Transverse colon (tissue), 3 donors: ENCODE results near the gene NES.

Experiments
- POLR2A ChIP-seq: fragments of 450-650 bp; IDR thresholded peaks from one replicate; pipeline ENCODE4 v1.6.1; 2016; ENCODE audit warnings: antibody characterized with exemption, mild to moderate bottlenecking, moderate library complexity
- TF ChIP-seq, protein P1 (sequence below), 5 experiments: fragments of 200-600 bp in 3 of 5; fragments of 450-650 bp in 2 of 5; sonication (generic) in 3 of 5; IDR thresholded peaks; 1 replicate in 2 of 5; 2 replicates in 3 of 5; pipeline ENCODE4 v1.5.1; 2016 to 2017; ENCODE audit warnings: antibody characterized with exemption in 5 of 5, inconsistent platforms in 3 of 5, mild to moderate bottlenecking in 2 of 5, moderate library complexity in 1 of 5

DNA sequence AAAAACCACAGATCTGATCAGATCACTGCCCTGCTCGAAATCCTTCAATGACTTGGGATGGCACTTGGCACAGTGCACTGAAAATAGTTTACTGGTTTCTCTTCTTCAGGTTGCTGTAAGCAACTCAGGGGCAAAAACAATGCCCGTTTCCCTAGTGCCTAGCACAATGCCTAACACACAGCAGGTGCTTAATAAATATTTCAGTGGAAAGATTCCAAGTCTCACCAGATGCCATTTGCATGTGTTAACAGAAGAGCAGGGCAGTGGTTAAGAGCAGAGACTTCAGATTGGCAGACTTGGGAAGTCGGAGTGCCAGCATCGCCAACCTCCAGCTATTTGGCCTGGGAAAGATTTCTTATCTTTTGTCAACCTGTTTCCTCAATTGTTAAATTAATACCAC lies 40.1 kb upstream of the NES start:
- TF ChIP-seq, protein P1, sequence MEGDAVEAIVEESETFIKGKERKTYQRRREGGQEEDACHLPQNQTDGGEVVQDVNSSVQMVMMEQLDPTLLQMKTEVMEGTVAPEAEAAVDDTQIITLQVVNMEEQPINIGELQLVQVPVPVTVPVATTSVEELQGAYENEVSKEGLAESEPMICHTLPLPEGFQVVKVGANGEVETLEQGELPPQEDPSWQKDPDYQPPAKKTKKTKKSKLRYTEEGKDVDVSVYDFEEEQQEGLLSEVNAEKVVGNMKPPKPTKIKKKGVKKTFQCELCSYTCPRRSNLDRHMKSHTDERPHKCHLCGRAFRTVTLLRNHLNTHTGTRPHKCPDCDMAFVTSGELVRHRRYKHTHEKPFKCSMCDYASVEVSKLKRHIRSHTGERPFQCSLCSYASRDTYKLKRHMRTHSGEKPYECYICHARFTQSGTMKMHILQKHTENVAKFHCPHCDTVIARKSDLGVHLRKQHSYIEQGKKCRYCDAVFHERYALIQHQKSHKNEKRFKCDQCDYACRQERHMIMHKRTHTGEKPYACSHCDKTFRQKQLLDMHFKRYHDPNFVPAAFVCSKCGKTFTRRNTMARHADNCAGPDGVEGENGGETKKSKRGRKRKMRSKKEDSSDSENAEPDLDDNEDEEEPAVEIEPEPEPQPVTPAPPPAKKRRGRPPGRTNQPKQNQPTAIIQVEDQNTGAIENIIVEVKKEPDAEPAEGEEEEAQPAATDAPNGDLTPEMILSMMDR (IDR thresholded peaks at IDR 0.05), result no peak
- TF ChIP-seq POLR2A, result no peak
